Caco-2 (cell line): ENCODE data around the gene TMCC1. TPM values are rescaled to one million over a fixed set of nuclear protein-coding genes. Genes with fewer than 3 reads are reported as not detected.

ENCODE experiments used
- BruUV-seq: library from RNA; stranded (reverse); fragments of 400-500 nt; replicated peaks from 2 replicates; lab custom pipeline; 2021; lab: Mats Ljungman, UMichigan
- CTCF ChIA-PET: fragments of 300-600 bp; sonication (Branson Sonifier 250); formaldehyde crosslinking; loops from one replicate; lab custom pipeline; 2022; ENCODE audit warnings: antibody characterized with exemption; lab: Charles Lee
- POLR2A ChIA-PET: fragments of 300-600 bp; sonication (Branson Sonifier 250); formaldehyde crosslinking; loops from one replicate; lab custom pipeline; 2022; ENCODE audit warnings: antibody characterized with exemption; lab: Charles Lee
- DNase-seq, 2 experiments: peaks; one replicate each; pipeline versions ENCODE4 v3.0.0 to v3.0.0-alpha.2; 2020 to 2022
- H3K27me3 ChIP-seq: replicated peaks from 2 replicates; pipeline ENCODE4 v1.6.0; 2011; ENCODE audit warnings: low read length; ENCODE audit not compliant: control insufficient read depth, insufficient read depth
- H3K36me3 ChIP-seq: 2 replicates; pipeline ENCODE4 v1.5.1; 2011; ENCODE audit warnings: low read length; ENCODE audit not compliant: control insufficient read depth, insufficient read depth
- H3K4me1 ChIP-seq: fragments of 250-450 bp; sonication (Bioruptor Pico); 2 replicates; pipeline ENCODE4 v1.5.1; 2020; ENCODE audit warnings: mild to moderate bottlenecking
- H3K4me3 ChIP-seq: 2 replicates; pipeline ENCODE4 v1.5.1; 2011; ENCODE audit warnings: low read depth, mild to moderate bottlenecking, control low read depth, low read length
- H3K9me3 ChIP-seq: fragments of 250-450 bp; sonication (Bioruptor Pico); 2 replicates; pipeline ENCODE4 v1.5.1; 2020; ENCODE audit warnings: mild to moderate bottlenecking, moderate library complexity
- H3K27ac Mint-ChIP-seq: one replicate; pipeline ENCODE4 v1.8.0; 2022; ENCODE audit warnings: mixed read lengths; ENCODE audit not compliant: unreplicated experiment
- H3K27me3 Mint-ChIP-seq: one replicate; pipeline ENCODE4 v1.8.0; 2022; ENCODE audit warnings: mixed read lengths; ENCODE audit not compliant: insufficient read depth, unreplicated experiment
- H3K36me3 Mint-ChIP-seq: one replicate; pipeline ENCODE4 v1.8.0; 2022; ENCODE audit warnings: mild to moderate bottlenecking, mixed read lengths; ENCODE audit not compliant: insufficient read depth, unreplicated experiment
- H3K4me1 Mint-ChIP-seq: one replicate; pipeline ENCODE4 v1.8.0; 2022; ENCODE audit warnings: low read depth, mixed read lengths; ENCODE audit not compliant: unreplicated experiment
- H3K4me3 Mint-ChIP-seq: one replicate; pipeline ENCODE4 v1.8.0; 2022; ENCODE audit warnings: mild to moderate bottlenecking, moderate library complexity, mixed read lengths; ENCODE audit not compliant: unreplicated experiment
- H3K9me3 Mint-ChIP-seq: one replicate; pipeline ENCODE4 v1.8.0; 2022; ENCODE audit warnings: mixed read lengths; ENCODE audit not compliant: unreplicated experiment
- intact Hi-C: fragments of 100-400 bp; cut with micrococcal nuclease; formaldehyde crosslinking; loops from one replicate; pipeline ENCODE4 v1.10.0; 2022; ENCODE audit not compliant: unreplicated experiment
- total RNA-seq: library from RNA; stranded (reverse); gene quantifications from 2 replicates; pipeline ENCODE4 v1.2.3, GENCODE V29; 2022
- TF ChIP-seq, protein P1 (sequence below), 2 experiments: fragments of 200-600 bp in 1 of 2; IDR thresholded peaks; 1 replicate in 1 of 2; 2 replicates in 1 of 2; pipeline versions ENCODE4 v1.5.1 to v1.8.0; 2011 to 2022; ENCODE audit warnings: antibody characterized with exemption in 1 of 2, control low read depth in 1 of 2, inconsistent platforms in 1 of 2, low read depth in 1 of 2, low read length in 1 of 2, mild to moderate bottlenecking in 1 of 2, moderate library complexity in 1 of 2; ENCODE audit not compliant: insufficient read depth in 1 of 2, severe bottlenecking in 1 of 2, unreplicated experiment in 1 of 2

The TMCC1 gene
- total RNA-seq, 1 experiment from 2014 or later = 27.8 TPM

DNA sequence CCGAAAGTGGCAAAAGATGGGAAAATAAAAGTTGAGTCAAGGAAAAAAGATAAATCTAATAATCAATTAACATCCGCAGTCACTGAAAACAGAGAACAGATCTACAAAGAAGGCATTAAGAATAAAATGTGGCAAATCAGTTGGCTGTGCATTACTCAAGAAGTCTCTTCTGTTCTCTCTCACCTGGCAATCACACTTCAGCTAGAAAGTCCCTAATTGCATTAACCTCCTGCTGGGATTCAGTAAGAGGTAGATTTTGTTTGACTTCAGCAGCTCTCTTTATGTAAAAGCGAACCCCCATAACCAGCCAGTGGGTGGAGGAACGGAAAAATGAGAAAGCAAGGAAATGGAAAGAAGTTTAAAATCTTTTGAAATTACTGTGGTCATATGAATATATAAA is 192.3 kb downstream of the TMCC1 start:
- Histone ChIP-seq H3K4me1 (no peaks in the 10 kb centered on the region), H3K36me3 (no peaks in the 10 kb centered on the region), H3K27me3 (no peaks in the 10 kb centered on the region), H3K9me3 (peaks cover 17% of the 10 kb centered on the region), H3K4me3 (no peak overlapping the region)
- Mint-ChIP-seq H3K36me3 (peaks cover 17% of the 10 kb centered on the region), H3K9me3 (peaks cover 22% of the 10 kb centered on the region), H3K27ac (no peak overlapping the region), H3K4me1 (peaks cover 15% of the 10 kb centered on the region), H3K4me3 (no peak overlapping the region), H3K27me3 (no peaks in the 10 kb centered on the region)
- intact Hi-C loops = no loop called here
- BruUV-seq = no TSS peak
- TF ChIP-seq, protein P1, sequence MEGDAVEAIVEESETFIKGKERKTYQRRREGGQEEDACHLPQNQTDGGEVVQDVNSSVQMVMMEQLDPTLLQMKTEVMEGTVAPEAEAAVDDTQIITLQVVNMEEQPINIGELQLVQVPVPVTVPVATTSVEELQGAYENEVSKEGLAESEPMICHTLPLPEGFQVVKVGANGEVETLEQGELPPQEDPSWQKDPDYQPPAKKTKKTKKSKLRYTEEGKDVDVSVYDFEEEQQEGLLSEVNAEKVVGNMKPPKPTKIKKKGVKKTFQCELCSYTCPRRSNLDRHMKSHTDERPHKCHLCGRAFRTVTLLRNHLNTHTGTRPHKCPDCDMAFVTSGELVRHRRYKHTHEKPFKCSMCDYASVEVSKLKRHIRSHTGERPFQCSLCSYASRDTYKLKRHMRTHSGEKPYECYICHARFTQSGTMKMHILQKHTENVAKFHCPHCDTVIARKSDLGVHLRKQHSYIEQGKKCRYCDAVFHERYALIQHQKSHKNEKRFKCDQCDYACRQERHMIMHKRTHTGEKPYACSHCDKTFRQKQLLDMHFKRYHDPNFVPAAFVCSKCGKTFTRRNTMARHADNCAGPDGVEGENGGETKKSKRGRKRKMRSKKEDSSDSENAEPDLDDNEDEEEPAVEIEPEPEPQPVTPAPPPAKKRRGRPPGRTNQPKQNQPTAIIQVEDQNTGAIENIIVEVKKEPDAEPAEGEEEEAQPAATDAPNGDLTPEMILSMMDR (IDR thresholded peaks at IDR 0.05; ENCODE audit: insufficient read depth in 1 of 2, low read depth in 1 of 2, low read length in 1 of 2, severe bottlenecking in 1 of 2, unreplicated experiment in 1 of 2) = no peak
- ChIA-PET CTCF (no interaction called here), POLR2A (no interaction called here)
- no peak for DNase-seq

- no peak overlapping the region for H3K4me3 ChIP-seq
- ChIA-PET POLR2A (no interaction called here), CTCF (no interaction called here)
- H3K4me3 Mint-ChIP-seq = no peak overlapping the region
- no peak for DNase-seq
- peaks cover 28% of the 10 kb centered on the region for H3K9me3 ChIP-seq
- no peaks in the 10 kb centered on the region for H3K36me3 ChIP-seq
- peaks cover 37% of the 10 kb centered on the region for H3K9me3 Mint-ChIP-seq
- intact Hi-C loops = no loop called here
- H3K4me1 ChIP-seq = peaks cover 7% of the 10 kb centered on the region
- peaks cover 29% of the 10 kb centered on the region for H3K4me1 Mint-ChIP-seq
- no TSS peak for BruUV-seq
- H3K27me3 Mint-ChIP-seq = no peaks in the 10 kb centered on the region
- TF ChIP-seq, protein P1 (IDR thresholded peaks at IDR 0.05; ENCODE audit: insufficient read depth in 1 of 2, low read depth in 1 of 2, low read length in 1 of 2, severe bottlenecking in 1 of 2, unreplicated experiment in 1 of 2) = no peak
- no peaks in the 10 kb centered on the region for H3K27me3 ChIP-seq
- H3K27ac Mint-ChIP-seq = no peak overlapping the region
- peaks cover 33% of the 10 kb centered on the region for H3K36me3 Mint-ChIP-seq
These were observed 193.9 kb downstream of the TMCC1 start for GRCh38 chr3:129699612-129700011.

- DNase-seq = no peak
- Mint-ChIP-seq H3K36me3 (peaks cover 37% of the 10 kb centered on the region), H3K27ac (no peak overlapping the region), H3K27me3 (no peaks in the 10 kb centered on the region), H3K4me3 (no peak overlapping the region), H3K9me3 (peaks cover 37% of the 10 kb centered on the region), H3K4me1 (peaks cover 33% of the 10 kb centered on the region)
- H3K27me3 ChIP-seq = no peaks in the 10 kb centered on the region
- peaks cover 11% of the 10 kb centered on the region for H3K4me1 ChIP-seq
- peaks cover 28% of the 10 kb centered on the region for H3K9me3 ChIP-seq
- BruUV-seq = no TSS peak
- ChIA-PET POLR2A (no interaction called here), CTCF (interaction anchor here (0.6 kb wide), 1 partner anchor 68 kb away, joined by 3 read pairs; no protein-coding TSS in a partner anchor)
- TF ChIP-seq, protein P1 (IDR thresholded peaks at IDR 0.05; ENCODE audit: insufficient read depth in 1 of 2, low read depth in 1 of 2, low read length in 1 of 2, severe bottlenecking in 1 of 2, unreplicated experiment in 1 of 2) = no peak
- no peaks in the 10 kb centered on the region for H3K36me3 ChIP-seq
- no peak overlapping the region for H3K4me3 ChIP-seq
- intact Hi-C loops = no loop called here
These were observed 194.3 kb downstream of the TMCC1 start for GRCh38 chr3:129699199-129699598.
